Activated T-cell treated with anti-CD3 and anti-CD28 coated beads for 48 hours (primary cell): ENCODE results near the gene OCRL.
"Not testable (repeated sequence)": the region's sequence is repeated elsewhere in the genome, so short reads cannot be mapped to it uniquely, and the experiment has no call there.

Experiments
- DNase-seq: peaks from one replicate; pipeline ENCODE4 v3.0.0-alpha.2; 2020; ENCODE audit warnings: low read depth

OCRL gene

DNA sequence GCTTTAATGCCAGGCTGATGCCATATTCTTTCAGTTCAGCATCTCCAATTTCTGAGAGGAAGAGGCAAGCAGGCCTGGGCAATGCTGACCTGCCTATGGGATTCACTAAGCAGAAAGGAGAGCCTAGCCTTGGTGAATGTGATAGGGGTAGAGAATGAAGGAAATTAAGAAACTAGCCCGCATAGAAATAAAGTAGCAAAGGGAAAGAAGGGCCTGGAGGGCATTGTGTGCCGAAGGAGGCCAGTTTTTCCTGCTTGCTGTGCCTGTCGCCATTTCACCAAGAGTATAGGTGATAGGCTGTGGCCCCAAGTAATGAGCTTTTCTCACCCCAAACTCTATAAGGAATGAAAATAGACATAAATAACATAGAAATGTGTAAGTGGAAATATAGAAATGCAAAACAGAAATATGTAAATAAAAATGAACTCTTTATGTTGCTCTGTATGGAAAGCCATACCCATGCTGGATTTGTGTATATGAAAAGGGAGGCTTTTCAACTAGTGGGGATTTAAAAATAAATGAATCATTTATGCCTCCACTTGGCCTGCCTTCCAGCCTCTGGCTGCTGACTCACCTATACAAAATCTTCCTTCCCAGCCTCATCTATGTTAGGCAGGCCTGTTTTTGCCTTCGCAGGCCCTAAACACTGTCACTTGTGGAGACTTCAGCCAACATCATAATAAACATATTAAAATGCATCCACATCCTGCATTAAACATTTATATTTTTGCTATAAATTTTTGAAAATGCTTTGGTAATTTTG lies 5.1 kb upstream of the OCRL start:
- no peak for DNase-seq

DNA sequence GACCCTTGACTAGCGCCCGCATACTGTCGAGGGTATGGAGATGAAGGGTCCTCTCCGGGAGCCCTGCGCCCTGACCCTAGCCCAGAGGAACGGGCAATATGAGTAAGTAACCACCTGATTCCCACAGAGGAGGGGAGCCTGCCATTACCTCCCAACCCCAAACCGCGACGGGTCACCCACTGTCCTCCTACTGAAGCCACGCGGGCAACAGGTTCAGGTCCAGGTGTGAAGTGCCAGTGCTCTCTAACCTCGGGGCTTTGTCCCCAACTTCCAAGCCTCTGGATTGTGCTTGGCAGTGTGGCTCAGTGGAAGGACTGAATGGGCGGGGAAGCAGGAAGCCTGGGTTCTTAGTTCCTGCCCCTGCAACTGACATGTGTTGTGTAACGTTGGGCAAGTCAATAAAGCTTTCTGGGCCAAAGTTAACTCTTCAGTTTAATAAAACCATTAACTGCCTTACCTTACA lies 694 bp downstream of the OCRL start:
- no peak for DNase-seq

DNA sequence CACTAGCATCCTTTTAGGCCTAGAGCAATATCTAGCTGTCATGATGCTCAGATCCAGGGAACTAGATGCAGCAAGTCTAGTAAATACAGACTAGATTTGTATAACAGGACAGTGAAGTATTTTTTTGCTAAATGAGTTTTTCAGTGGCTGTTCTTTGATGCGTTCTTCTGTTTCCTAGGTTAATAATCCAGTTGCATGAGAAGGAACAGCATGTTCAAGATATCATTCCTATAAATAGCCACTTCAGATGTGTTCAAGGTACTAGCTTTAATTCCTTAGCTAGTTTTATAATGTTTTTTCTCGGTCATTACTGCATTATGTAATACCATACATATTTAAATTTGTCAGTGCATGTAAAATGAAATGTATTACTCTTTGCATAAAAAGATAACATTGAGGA lies 4.7 kb downstream of the OCRL start:
- no peak for DNase-seq

DNA sequence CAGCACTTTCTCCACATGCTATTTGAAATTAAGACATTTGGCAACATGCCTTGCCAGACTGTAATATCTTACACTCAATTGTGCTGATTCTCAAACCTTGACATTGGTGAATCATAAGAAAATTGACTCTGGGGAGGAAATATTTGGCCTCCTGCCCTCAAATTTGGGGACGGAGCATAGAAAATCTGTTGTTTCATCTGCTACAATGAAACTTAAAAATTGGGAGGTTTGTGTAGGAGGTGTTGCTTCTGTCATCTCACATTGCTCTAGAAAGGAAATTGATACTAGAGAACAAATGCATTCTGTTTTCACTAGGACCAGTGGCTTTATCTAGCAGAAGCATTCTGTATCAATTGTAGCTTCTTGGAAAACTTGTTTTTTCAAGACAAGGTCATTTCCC lies 5.3 kb downstream of the OCRL start:
- DNase-seq: no peak

DNA sequence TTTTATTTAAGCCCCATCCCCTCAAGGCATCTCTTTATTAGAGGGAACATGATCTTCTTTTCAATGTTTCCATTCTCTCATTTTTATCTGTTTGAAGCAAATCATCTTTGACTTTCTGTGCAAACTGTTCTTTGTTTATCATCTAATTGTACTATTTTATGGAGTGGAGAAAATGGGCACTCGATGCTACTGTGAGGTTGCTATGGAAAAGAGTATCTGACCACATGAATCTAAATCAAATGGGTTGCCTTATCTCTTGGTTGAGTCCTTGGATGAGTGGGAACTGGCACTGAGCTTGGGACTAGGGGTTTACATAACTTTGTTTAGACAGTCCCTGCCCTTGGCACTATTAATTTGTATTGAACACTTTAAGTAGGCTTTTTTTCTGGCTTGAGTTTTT lies 9.1 kb downstream of the OCRL start:
- no peak for DNase-seq

DNA sequence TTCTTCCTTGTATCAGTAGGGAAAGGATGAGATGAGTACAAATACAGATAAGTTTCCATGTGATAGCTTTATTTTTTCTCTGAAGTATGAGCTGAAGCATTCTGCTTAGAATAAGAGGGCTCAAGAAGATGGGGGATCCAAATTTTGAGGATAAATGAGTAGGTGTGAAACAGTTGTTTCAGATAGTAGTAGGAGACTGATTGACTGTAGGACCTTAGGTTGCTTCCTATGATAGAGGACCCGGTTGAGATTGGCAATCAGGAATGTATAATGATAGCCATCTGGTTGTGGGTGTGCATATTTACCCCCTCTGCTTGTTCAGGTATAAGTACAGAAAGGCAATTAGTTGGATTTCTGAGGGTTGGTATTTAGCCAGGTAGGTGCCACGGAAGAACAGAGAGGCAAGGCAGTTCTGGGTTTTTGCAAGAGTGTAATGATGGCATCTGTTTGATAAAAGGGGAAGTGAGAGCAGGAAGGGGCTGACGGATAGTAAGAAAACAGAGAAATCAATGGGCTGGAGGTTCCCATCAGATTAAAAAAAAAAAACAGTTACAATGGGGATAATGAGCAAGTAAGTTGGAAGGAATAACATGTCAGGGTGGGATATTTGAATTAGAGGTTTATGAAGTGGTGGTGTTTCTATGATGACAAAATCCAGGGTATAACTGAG lies 13.7 kb downstream of the OCRL start:
- DNase-seq: no peak

DNA sequence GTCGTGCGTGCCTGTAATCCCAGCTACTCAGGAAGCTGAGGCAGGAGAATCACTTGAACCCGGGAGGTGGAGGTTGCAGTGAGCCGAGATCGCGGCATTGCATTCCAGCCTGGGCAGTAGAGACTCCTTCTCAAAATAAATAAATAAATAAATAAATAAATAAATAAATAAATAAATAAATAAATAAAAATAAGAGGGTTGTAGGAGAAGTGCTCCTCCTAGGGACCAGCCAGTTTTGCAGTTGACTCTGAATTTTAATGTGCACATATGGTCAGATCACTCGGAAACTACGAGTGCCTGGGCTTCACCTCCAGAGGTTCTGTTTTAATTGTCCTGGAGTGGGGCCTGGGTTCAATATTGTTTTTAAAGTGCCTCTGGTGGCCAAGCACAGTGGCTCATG lies 14.8 kb downstream of the OCRL start:
- not testable (repeated sequence) for DNase-seq

DNA sequence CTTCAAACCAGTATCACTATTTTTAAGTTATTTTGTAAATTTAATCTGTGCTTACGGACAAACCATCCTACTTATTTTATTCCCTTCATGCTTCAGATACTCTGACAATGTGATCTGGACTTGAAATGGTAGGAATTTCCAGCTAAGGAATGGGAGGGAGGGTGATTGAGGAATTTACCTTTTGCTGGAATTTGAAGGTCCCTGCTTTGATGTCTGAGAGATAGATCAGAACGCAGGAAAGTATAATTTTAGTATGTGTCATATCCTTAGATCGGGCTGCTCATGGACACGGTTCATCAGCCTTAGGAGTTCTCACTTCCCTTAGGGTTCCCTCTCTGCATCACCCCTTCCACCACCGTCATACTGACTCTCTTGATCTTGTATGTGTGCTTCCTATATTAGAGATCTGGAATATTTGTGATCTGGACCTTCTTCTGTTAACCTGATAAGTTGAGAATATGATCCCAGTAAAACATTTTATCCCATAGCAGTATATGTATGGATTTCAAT lies 16.8 kb downstream of the OCRL start:
- DNase-seq: no peak

DNA sequence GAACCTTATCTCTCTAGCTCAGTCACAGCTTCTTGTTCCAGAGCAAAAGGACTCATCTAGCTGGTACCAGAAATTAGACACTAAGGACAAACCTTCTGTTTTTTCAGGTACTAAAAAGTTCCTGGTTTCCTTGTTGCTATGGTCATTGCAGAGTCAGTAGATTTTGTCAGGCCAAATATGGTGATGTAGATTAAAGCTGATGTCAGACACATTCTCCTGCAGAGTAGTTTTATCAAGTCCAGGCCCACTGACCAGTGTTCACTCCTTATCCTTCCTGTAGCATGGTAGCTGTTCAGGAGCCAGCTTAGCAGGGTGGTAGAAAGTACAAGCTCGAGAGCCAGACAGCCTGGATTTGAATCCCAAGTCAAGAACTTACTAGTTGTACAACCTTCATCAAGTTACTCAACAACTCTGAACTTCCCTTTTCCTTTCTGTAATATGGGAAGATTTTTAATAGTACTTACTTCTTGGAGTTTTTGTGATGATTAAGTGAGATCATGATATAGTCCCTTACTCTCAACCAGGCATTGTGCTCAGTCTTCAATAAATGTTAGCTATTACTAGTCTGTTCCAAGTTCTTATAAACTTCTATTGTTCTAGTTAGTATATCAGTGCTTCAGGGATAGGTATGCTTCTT lies 17.9 kb downstream of the OCRL start:
- no peak for DNase-seq

DNA sequence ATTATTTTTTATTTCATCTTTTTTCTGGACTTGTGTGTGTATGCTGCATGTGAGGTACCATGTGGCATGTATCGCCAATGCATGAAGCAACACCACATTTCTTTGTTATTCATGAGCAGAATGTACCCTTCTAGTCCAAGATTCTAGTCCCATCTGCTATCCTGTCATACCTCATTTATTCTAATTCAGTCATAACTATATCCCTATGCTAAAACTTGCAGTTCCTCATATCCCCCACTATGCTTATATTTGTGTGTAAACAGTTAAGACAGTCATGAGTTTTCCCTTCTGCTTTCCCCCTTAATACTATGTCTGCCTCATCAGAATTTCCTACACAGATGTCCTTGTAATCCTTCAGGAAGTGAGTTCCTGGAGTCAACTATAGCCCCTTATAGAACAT lies 19.7 kb downstream of the OCRL start:
- DNase-seq: no peak

DNA sequence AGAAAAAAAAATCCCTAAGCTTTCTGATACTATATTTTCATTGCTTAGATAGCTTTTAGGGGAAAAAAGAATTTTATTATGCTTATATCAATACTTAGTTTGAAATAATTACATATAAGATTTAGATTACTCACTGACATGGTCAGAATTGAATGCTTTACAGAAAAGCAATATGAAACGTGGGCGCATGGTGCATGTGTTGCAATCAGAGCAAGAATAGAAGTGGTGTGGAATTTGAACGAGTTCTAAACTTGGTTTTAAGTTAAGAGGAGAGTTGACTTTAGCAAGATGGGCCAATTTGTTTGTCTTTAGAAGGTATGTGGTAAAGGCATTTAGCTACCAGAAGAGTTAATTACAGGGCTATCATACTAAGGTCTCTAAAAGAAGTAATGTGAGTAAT lies 21.4 kb downstream of the OCRL start:
- no peak for DNase-seq

DNA sequence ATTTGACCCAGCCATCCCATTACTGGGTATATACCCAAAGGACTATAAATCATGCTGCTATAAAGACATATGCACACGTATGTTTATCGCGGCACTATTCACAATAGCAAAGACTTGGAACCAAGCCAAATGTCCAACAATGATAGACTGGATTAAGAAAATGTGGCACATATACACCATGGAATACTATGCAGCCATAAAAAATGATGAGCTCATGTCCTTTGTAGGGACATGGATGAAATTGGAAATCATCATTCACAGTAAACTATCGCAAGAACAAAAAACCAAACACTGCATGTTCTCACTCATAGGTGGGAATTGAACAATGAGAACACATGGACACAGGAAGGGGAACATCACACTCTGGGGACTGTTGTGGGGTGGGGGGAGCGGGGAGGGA lies 24.3 kb downstream of the OCRL start:
- not testable (repeated sequence) for DNase-seq

DNA sequence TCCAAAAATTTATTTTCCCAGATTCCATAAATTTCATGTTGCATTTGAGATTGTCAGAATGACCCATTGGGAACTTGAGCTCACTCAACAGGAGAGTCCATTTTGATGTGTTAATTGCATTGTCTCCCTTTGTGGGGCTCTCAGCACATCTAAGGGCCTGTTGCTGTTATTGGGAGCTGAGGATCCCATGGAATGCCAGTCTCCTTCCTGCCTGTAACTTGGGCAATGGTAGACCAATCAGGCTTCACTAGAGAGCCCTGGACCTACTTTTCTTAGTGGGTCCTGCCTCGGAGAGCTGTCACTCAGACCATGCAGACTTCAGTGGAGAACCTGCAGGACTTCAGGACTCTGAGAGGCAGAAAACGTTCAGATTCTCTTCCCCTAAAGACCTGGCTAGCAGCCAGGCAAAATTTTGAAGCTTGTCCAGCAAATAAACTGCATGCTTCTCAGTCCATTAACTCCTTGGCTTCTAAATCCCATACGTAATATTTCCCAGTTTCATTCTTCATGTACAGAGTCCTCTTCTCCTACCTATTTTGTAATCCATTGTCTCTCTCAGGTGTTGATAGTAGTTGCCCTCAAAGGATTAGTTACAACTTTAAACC lies 25.1 kb downstream of the OCRL start:
- no peak for DNase-seq

DNA sequence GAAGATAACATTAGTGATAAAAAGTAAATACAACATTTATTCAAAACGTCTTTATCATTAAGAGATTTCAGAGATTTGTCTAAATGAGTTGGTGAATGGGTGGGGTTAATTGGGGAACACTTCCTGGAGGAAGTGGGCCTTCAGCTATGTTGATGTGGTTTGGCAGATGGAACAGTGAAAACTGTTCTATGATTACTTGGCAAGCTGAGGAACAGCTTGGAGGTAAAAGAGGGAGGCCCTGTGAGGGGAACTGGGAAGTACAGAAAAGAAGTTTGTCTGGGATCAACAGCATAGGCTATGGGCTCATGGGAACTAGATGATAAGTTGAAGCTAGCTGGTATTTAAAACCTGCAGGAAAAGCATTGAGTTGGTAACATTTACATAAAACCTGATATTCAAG lies 26.0 kb downstream of the OCRL start:
- no peak for DNase-seq

DNA sequence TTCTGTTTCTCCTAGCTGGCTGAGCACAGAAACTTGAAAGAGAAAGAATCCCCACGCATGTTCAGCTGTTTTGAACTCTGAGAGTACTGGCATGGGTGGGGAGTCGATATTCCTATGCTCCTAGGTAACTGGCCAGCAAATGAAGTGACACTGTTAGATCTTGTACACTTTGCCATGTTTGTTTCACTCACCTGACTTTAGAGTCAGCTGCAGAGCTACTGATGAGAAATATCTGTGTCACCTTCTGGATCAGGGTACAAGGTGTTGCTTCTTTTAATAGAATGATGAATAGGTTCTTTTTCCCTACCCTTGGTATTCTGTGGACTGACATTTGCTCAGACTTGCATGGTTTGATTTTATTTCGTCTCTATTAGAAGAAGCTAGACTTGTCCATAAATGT lies 28.3 kb downstream of the OCRL start:
- no peak for DNase-seq

DNA sequence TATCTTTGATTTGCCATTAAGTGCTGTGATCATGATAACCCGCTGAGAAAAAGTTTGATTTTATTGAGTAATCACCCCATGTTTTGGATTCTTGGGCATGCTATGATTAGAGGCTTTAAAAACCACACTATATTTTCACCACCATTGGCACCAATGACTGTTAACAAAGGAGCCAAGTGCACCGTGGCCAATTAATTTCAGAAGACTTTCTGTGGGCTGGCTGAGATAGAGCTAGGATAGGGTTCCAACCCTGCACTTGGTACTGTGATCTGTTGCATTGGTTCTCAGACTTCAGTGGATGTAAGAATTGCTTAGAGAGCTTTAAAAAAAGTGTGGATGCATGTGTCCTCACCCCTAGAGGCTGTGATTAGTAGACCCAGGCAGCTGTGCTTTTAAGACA lies 32.4 kb downstream of the OCRL start:
- no peak for DNase-seq

DNA sequence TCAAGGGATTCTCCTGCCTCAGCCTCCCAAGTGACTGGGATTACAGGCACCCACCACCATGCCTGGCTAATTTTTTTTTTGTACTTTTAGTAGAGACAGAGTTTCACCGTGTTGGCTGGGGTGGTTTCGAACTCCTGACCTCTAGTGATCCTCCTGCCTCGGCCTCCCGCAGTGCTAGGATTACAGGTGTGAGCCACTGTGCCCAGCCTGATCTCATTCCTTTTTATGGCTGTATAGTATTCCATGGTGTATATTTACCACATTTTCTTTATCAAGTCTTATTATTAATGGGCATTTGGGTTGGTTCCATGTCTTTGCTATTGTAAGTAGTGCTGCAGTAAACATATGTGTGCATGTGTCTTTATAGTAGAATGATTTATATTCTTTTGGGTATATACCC lies 33.6 kb downstream of the OCRL start:
- DNase-seq: not testable (repeated sequence)

DNA sequence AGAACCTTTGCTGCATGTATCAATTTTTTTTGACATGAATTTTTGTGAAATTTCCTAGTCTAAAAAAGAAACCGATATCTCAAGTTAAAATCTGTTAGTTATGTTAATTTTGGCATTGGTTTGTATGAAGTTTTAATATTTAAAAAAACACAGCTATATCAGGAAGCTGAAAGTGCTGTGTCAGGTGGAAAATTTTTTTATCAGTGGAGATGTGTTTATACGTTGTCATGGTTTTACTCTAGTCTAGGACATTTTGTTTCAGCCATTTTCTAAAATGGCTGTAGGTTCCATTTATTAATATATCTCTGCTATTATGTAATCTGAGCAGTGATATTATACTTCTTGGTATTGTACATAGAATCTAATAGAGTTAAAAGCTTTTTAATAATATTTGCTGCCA lies 34.2 kb downstream of the OCRL start:
- DNase-seq: no peak

DNA sequence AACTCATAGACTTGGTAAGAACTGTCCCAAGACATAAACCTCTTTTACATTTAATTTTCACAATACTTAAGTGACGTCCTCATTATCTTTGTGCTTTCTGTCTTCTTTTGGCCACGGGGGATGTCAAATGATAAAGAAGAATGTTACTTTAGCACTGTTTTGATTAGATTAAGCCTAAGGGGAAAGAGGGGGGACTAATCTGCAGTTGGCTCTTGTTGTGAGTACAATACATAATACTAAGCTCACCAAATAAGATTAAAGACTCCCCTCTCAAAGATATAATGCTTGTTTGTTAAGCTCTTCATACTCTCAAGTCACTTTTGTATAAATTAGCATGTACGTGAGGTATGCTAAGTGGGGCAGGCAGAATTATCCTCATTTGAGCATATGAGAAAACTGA lies 36.5 kb downstream of the OCRL start:
- no peak for DNase-seq

DNA sequence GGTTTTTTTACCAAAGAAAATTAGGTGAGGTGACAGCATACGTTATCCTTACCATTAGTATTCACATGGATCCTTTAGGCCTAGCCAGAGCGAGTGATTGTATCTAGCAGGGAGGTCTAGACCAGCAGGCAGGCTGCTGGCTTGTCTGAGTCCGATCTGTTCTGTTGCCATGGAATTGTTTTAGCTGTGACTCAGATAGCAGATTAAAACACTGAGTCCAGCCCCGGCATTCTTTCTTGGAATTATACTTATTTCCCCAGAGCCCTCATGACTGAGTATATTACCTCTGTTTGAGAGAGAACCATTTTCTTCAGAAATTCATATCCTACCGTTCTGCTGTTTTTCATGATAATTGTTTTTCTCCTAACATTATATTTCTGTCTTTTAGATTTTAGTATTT lies 37.4 kb downstream of the OCRL start:
- no peak for DNase-seq

DNA sequence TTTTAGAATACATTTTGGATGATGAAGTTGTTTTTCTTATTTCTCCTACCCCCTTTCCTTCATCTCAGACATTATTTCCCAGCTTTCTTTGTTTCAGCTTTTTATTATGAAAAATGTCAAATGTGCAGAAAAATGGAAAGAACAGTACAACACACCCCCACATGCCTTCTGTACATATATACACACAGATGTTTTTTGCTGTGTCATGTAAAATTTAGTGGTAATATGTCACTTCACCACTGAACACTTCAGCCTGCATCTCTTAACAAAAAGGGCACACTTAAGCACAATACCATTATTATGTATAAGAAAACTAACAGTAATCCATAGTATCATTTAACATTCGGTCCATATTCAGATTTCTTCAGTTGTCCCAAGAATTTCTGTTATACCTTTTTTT lies 37.8 kb downstream of the OCRL start:
- no peak for DNase-seq

DNA sequence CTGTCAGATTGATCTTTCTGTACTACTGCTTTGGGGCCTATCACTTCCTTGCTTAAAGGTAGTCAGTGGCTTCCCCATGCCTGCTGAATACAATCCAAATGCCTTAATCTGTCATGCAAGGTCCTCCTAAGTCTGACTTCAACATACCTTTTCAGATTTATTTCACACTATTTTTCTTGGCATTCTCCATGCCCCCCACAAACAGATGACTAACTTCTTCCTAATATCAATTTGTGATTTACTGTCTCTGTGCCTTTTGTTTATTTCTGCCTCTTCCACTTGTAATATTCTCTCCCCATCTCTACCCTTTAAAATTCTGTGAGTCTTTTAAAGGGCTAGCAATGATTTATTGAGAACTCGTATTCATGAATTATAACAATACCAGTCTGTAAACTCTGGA lies 41.8 kb downstream of the OCRL start:
- DNase-seq: no peak

DNA sequence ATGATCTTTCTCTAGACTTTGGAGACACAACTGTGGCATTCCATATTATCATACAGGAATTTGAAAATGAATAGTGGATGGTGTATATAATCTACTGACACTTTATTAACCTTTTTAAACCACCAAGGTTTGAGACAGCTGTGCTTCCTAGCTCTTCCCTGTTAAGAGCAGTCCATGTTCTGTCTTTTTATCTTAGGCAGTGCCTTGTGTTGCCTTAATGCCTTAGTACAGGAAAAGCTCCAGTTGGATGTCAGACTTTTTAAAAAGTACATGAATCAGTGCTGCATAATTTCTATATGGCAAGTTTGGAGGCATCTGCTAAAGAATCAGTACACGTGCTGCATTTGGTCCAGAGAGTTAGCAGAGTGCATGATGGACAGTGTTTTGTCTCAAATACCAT lies 45.1 kb downstream of the OCRL start:
- no peak for DNase-seq
